AG04449 (cell line): ENCODE data around the gene LAMA5.

ENCODE experiments used
- CTCF ChIA-PET: fragments of 350-600 bp; formaldehyde crosslinking; extraction: SDS; loops from one replicate; lab custom pipeline; 2021; ENCODE audit warnings: antibody characterized with exemption; lab: Yijun Ruan, JAX
- POLR2A ChIA-PET: fragments of 400-600, 350-600 bp; formaldehyde crosslinking; extraction: SDS; loops from one replicate; lab custom pipeline; 2020; ENCODE audit warnings: antibody characterized with exemption, inconsistent platforms; lab: Yijun Ruan, JAX
- DNase-seq: peaks from one replicate; pipeline ENCODE4 v3.0.0-alpha.2; 2010; ENCODE audit warnings: low read depth, low spot score
- H3K4me3 ChIP-seq: 2 replicates; pipeline ENCODE4 v1.5.1; 2011; ENCODE audit warnings: low read depth, mild to moderate bottlenecking, control low read depth, low read length
- TF ChIP-seq, protein P1 (sequence below): IDR thresholded peaks from one replicate; pipeline ENCODE4 v1.5.1; 2011; ENCODE audit warnings: mild to moderate bottlenecking, moderate library complexity, low read length, control low read depth, inconsistent platforms; ENCODE audit not compliant: insufficient read depth; ENCODE audit errors: missing control alignments

Gene LAMA5

DNA sequence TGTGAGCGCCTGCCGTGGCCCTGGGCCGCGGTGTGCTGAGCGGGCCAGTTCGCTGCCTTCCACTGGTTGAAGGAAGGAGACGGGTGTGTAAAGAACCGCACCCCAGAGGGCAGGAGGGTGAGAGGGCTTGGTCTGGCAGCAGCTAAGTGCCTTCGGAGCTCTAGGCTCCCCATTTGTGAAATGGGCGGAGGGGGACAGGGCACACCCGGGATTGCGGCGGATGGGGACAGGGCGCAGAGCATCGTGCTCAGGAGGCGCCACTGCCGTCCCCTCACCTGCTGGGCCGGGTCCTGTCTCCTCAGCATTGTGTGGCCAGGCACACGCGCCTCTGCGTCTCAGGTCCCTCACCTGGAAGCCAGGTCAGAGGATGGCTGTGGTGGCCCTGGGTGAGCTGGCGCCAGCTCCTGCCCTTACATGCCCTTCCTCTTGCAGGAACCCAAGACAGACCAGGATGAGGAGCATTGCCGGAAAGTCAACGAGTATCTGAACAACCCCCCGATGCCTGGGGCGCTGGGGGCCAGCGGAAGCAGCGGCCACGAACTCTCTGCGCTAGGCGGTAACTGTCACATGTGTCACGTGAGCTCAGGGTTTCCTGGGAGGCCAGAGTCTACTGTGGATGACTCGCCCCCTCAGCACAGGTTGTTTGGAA, 61.2 kb downstream of the LAMA5 start:
- no peak for DNase-seq
- TF ChIP-seq, protein P1, sequence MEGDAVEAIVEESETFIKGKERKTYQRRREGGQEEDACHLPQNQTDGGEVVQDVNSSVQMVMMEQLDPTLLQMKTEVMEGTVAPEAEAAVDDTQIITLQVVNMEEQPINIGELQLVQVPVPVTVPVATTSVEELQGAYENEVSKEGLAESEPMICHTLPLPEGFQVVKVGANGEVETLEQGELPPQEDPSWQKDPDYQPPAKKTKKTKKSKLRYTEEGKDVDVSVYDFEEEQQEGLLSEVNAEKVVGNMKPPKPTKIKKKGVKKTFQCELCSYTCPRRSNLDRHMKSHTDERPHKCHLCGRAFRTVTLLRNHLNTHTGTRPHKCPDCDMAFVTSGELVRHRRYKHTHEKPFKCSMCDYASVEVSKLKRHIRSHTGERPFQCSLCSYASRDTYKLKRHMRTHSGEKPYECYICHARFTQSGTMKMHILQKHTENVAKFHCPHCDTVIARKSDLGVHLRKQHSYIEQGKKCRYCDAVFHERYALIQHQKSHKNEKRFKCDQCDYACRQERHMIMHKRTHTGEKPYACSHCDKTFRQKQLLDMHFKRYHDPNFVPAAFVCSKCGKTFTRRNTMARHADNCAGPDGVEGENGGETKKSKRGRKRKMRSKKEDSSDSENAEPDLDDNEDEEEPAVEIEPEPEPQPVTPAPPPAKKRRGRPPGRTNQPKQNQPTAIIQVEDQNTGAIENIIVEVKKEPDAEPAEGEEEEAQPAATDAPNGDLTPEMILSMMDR, result no peak

DNA sequence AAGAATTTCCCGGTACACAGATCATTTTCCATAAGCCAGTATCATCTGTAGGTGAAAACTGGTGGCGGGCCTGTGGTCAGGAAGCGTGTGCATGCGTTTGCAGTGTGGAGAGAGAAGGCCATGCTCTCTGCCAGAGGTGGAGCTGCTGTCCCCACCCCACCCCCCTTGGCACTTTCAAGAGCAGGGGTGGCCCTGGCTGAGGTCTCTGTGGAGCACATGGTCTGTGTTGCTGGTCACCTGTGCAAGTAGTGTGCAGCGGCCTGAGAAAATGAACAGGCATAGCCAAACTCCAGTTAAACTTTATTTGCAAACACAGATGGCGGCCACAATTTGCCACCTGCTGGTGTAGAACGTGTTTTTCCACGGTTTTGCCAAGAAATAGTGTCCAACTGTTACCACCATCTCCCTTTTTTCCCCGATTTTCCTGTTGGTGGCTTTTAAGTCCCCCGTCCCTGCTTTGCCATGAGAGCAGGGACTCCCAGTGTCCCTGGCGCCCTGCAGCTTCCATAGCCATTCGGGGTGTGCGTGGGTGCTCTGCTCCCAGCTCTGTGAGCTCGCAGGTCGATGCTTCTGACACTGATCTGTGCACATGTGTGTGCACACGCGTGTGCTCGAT, 61.9 kb downstream of the LAMA5 start:
- TF ChIP-seq, protein P1, result no peak
- H3K4me3 ChIP-seq, result no peak overlapping the region
- ChIA-PET POLR2A (interaction anchor here (0.6 kb wide), 2 partner anchors 38 to 82 kb away, joined by 3 read pairs; partner anchors contain the start of gene RPS21), CTCF (interaction anchor here (0.8 to 5.1 kb wide), 3 partner anchors 70 to 81 kb away, joined by 3 to 22 read pairs (median 6); partner anchors contain the start of gene RPS21)
- DNase-seq, result no peak

More for the DNA sequence above, 61.2 kb downstream of the LAMA5 start:
- ChIA-PET POLR2A (interaction anchor here (0.6 kb wide), 3 partner anchors 38 to 406 kb away, joined by 3 read pairs; partner anchors contain the start of gene RPS21), CTCF (interaction anchor here (1.2 to 5.1 kb wide), 2 partner anchors 69 to 77 kb away, joined by 6 to 22 read pairs; no protein-coding TSS in a partner anchor)
- H3K4me3 ChIP-seq, result no peak overlapping the region

GRCh38 chr20:62304331-62305148, 62.6 kb downstream of the LAMA5 start:
- ChIA-PET POLR2A (interaction anchor here (0.7 kb wide), 1 partner anchor 8 kb away, joined by 3 read pairs; no protein-coding TSS in a partner anchor), CTCF (interaction anchor here (0.8 to 5.9 kb wide), 5 partner anchors 71 to 82 kb away, joined by 3 to 115 read pairs (median 6); partner anchors contain the start of gene RPS21)
- DNase-seq, result no peak
- TF ChIP-seq, protein P1, result no peak
- peak overlapping the region; percentile 81 for H3K4me3 ChIP-seq

DNA sequence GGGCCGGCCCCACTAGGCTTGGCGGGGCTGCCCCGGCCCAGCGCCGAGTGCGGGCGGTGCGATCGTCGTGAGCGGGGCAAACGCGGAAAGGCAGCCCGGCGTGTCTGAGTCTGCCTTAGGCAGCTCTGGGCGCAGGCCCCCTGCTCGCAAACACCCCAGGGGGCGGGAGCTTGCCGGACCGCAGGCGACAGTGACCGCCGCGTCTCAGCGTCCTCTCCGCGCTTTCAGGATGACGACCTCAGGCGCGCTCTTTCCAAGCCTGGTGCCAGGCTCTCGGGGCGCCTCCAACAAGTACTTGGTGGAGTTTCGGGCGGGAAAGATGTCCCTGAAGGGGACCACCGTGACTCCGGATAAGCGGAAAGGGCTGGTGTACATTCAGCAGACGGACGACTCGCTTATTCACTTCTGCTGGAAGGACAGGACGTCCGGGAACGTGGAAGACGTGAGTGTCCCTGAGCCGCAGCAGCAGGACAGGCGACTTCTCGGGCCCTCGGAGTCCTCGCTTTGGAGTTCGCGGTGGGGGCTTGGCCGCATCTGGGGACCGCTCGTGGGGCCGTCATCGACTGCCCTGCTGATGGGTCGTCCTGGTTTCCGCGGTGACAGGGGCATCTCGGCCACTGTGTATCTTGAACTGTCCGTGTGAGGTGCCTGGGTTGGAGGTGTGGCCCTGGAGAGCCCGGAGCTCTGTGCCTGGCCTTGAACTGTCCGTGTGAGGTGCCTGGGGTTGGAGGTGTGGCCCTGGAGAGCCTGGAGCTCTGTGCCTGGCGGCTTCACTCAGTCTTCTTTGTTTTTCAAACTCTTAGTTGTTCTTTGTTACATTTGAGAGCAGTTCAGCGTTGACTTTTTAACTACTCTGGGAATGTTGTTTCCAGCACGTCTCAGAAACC, 63.5 kb downstream of the LAMA5 start:
- CTCF ChIA-PET, result interaction anchor here (1.2 to 5.9 kb wide), 5 partner anchors 11 to 82 kb away, joined by 3 to 115 read pairs (median 5); no protein-coding TSS in a partner anchor
- TF ChIP-seq, protein P1, result no peak
- peak overlapping the region; percentile 81 for H3K4me3 ChIP-seq
- DNase-seq, result no peak
- POLR2A ChIA-PET, result interaction anchor here (0.7 kb wide), 1 partner anchor 9 kb away, joined by 3 read pairs; no protein-coding TSS in a partner anchor

DNA sequence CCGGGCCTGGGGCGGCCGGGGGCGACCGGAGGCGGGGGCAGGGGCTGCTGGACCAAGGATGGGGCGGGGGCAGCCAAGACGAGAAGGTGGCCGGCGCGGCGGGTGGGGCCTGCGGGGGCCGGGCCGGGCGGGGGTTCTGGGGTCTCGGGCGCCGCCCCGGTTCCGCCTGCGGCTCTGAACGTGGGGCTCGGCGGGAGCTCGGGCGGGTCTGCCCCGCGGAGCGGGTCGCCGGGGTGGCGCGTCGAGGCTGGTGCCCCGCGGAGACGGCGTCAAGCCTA, 64.1 kb downstream of the LAMA5 start:
- ChIA-PET POLR2A (no interaction called here), CTCF (interaction anchor here (0.6 to 5.9 kb wide), 11 partner anchors 8 to 83 kb away, joined by 3 to 115 read pairs (median 7); no protein-coding TSS in a partner anchor)
- TF ChIP-seq, protein P1, result no peak
- peak overlapping the region; percentile 81 for H3K4me3 ChIP-seq
- DNase-seq, result no peak
